Peyer's patch (tissue), 4 donors: ENCODE results near the gene RPL38. TPM values are rescaled to one million over a fixed set of nuclear protein-coding genes. Genes with fewer than 3 reads are reported as not detected.
A peak's percentile ranks its signal among the peaks of the same experiment; 100 is the strongest.

ENCODE experiments used
- DNase-seq, 3 donors: peaks; one replicate each; pipeline ENCODE4 v3.0.0-alpha.2; 2017 to 2019
- H3K27ac ChIP-seq, 4 donors: fragments of 200-600 bp; sonication (generic); one replicate each; pipeline ENCODE4 v1.5.1; 2016 to 2019
- H3K27me3 ChIP-seq, 2 donors: fragments of 200-600 bp; sonication (generic); one replicate each; pipeline ENCODE4 v1.5.1; 2019
- H3K36me3 ChIP-seq, 3 donors: fragments of 200-600 bp; sonication (generic); one replicate each; pipeline ENCODE4 v1.5.1; 2016 to 2019
- H3K4me1 ChIP-seq, 4 donors: fragments of 200-600 bp; sonication (generic); one replicate each; pipeline ENCODE4 v1.5.1; 2016 to 2019
- H3K4me3 ChIP-seq, 4 donors: fragments of 200-600 bp; sonication (generic); 1 replicate in 3 of 4; 2 replicates in 1 of 4; pipeline ENCODE4 v1.5.1; 2016 to 2019; ENCODE audit warnings: mild to moderate bottlenecking in 1 of 4
- H3K9me3 ChIP-seq, 4 donors: fragments of 200-600 bp; sonication (generic); one replicate each; pipeline ENCODE4 v1.5.1; 2016 to 2019; ENCODE audit warnings: mild to moderate bottlenecking in 1 of 4
- CTCF ChIP-seq, 6 experiments: fragments of 450-650 bp in 4 of 6; fragments of 200-600 bp in 2 of 6; sonication (generic) in 1 of 6; IDR thresholded peaks; one replicate each; pipeline ENCODE4 v1.5.1; 2017 to 2019; ENCODE audit warnings: antibody characterized with exemption in 6 of 6, mild to moderate bottlenecking in 3 of 6, moderate library complexity in 1 of 6
- POLR2A ChIP-seq, 2 donors: fragments of 450-650 bp; IDR thresholded peaks; one replicate each; pipeline ENCODE4 v1.5.1; 2017; ENCODE audit warnings: antibody characterized with exemption in 2 of 2, mild to moderate bottlenecking in 2 of 2, moderate library complexity in 2 of 2
- total RNA-seq, 4 donors: library from RNA; depleted of rRNA; stranded (reverse); fragments of >200 nt; gene quantifications; one replicate each; pipeline ENCODE4 v1.1.0, GENCODE V29; 2016

The RPL38 gene
- total RNA-seq, 4 donors from 2014 or later: 222 to 392 (median 289) TPM

- Histone ChIP-seq H3K4me1 (no peaks in the 10 kb centered on the region), H3K4me3 (no peak overlapping the region), H3K27ac (no peak overlapping the region), H3K36me3 (no peaks in the 10 kb centered on the region), H3K9me3 (no peaks in the 10 kb centered on the region), H3K27me3 (no peaks in the 10 kb centered on the region)
- DNase-seq: no peak
- TF ChIP-seq CTCF (IDR thresholded peaks at IDR 0.05): no peak
- no peak for TF ChIP-seq POLR2A (IDR thresholded peaks at IDR 0.05)
Measured at GRCh38 chr17:74228306-74228978, 25.0 kb downstream of the RPL38 start.

GRCh38 chr17:74230896-74231295, 27.4 kb downstream of the RPL38 start:
- no peak for TF ChIP-seq POLR2A (IDR thresholded peaks at IDR 0.05)
- no peak for TF ChIP-seq CTCF (IDR thresholded peaks at IDR 0.05)
- Histone ChIP-seq H3K27ac (no peak overlapping the region), H3K4me3 (no peak overlapping the region), H3K27me3 (no peaks in the 10 kb centered on the region), H3K9me3 (no peaks in the 10 kb centered on the region), H3K36me3 (no peaks in the 10 kb centered on the region), H3K4me1 (no peaks in the 10 kb centered on the region)
- no peak for DNase-seq

- no peaks in the 10 kb centered on the region for H3K4me1 ChIP-seq
- H3K36me3 ChIP-seq: no peaks in the 10 kb centered on the region
- no peaks in the 10 kb centered on the region for H3K27me3 ChIP-seq
- TF ChIP-seq POLR2A (IDR thresholded peaks at IDR 0.05) (no peak), CTCF (IDR thresholded peaks at IDR 0.05) (no peak)
- H3K9me3 ChIP-seq: no peaks in the 10 kb centered on the region
- H3K4me3 ChIP-seq: no peak overlapping the region
- H3K27ac ChIP-seq: no peak overlapping the region
- no peak for DNase-seq
Measured at GRCh38 chr17:74231928-74232907, 28.7 kb downstream of the RPL38 start.

- Histone ChIP-seq H3K27me3 (no peaks in the 10 kb centered on the region), H3K9me3 (no peaks in the 10 kb centered on the region), H3K4me1 (no peaks in the 10 kb centered on the region), H3K36me3 (no peaks in the 10 kb centered on the region), H3K27ac (no peak overlapping the region), H3K4me3 (no peak overlapping the region)
- DNase-seq: no peak
- TF ChIP-seq CTCF (IDR thresholded peaks at IDR 0.05) (no peak), POLR2A (IDR thresholded peaks at IDR 0.05) (no peak)
Measured at GRCh38 chr17:74233937-74234336, 30.5 kb downstream of the RPL38 start.

GRCh38 chr17:74234486-74234885, 31.0 kb downstream of the RPL38 start:
- Histone ChIP-seq H3K9me3 (no peaks in the 10 kb centered on the region), H3K27me3 (no peaks in the 10 kb centered on the region), H3K4me1 (no peaks in the 10 kb centered on the region), H3K27ac (peak overlapping the region in 2 of 4 donors; percentile 14 to 55), H3K4me3 (no peak overlapping the region), H3K36me3 (no peaks in the 10 kb centered on the region)
- DNase-seq: no peak
- TF ChIP-seq CTCF (IDR thresholded peaks at IDR 0.05): no peak
- TF ChIP-seq POLR2A (IDR thresholded peaks at IDR 0.05): no peak
